Mucosa of descending colon (tissue), 3 donors: Measurements from ENCODE around the gene KDM4B. TPM values are rescaled to one million over a fixed set of nuclear protein-coding genes. Genes with fewer than 3 reads are reported as not detected.

Source experiments
- ATAC-seq: fragments of 200-7000 bp; cut with Tn5 transposase; one replicate; pipeline ENCODE4 v1.9.1; 2020; ENCODE audit warnings: mild to moderate bottlenecking, moderate library complexity
- DNase-seq, 3 donors: peaks; one replicate each; pipeline ENCODE4 v3.0.0-alpha.2; 2020
- H3K36me3 ChIP-seq: fragments of 200-600 bp; one replicate; pipeline ENCODE4 v1.8.0; 2021; ENCODE audit warnings: low read depth, mild to moderate bottlenecking
- H3K4me1 ChIP-seq: fragments of 200-600 bp; one replicate; pipeline ENCODE4 v1.8.0; 2021; ENCODE audit warnings: low read depth, mild to moderate bottlenecking
- H3K4me3 ChIP-seq: fragments of 200-600 bp; one replicate; pipeline ENCODE4 v1.8.0; 2021; ENCODE audit warnings: mild to moderate bottlenecking
- H3K9me3 ChIP-seq: fragments of 200-600 bp; one replicate; pipeline ENCODE4 v1.8.0; 2021; ENCODE audit warnings: mild to moderate bottlenecking
- CTCF ChIP-seq: fragments of 200-600 bp; IDR thresholded peaks from one replicate; pipeline ENCODE4 v1.8.0; 2022; ENCODE audit warnings: antibody characterized with exemption, mild to moderate bottlenecking
- intact Hi-C, 2 donors: fragments of 100-400 bp; cut with DNase I in 1 of 2; cut with micrococcal nuclease in 1 of 2; formaldehyde crosslinking; loops; one replicate each; pipeline versions ENCODE4 v1.11.0 to v1.11.1; 2022; cut with DNase I, micrococcal nuclease
- total RNA-seq, 3 donors: library from RNA; stranded (reverse); fragmentation: NEBNext Ultra II Directional in 2 of 3; extraction: Animal tissue kit (Norgen Biotek cat#: 25700) in 2 of 3; gene quantifications; one replicate each; pipeline versions ENCODE4 v1.2.1 to v1.2.4, GENCODE V29; 2021 to 2023
- donor health status: DM: no; HTN: no; CAD: no; lungs with moderate emphysema.
- donor health status: DM: no; HTN: no; CAD: no.
- donor health status: DM: no; HTN: yes; CAD: no.

The KDM4B gene
- total RNA-seq, 3 donors from 2014 or later = 42.7 to 53.8 (median 50.0) TPM

- no peak for DNase-seq
- peaks cover 8% of the 10 kb centered on the region for H3K36me3 ChIP-seq
- intact Hi-C loops = no loop called here
- no peak overlapping the region for H3K4me3 ChIP-seq
- H3K4me1 ChIP-seq = peaks cover 8% of the 10 kb centered on the region
- no peak for ATAC-seq
- no peaks in the 10 kb centered on the region for H3K9me3 ChIP-seq
- TF ChIP-seq CTCF = no peak
These were observed 72.4 kb downstream of the KDM4B start for GRCh38 chr19:5041168-5041912.

GRCh38 chr19:5041913-5042187, 72.9 kb downstream of the KDM4B start:
- Histone ChIP-seq H3K9me3 (no peaks in the 10 kb centered on the region), H3K36me3 (peaks cover 8% of the 10 kb centered on the region), H3K4me1 (peaks cover 12% of the 10 kb centered on the region), H3K4me3 (no peak overlapping the region)
- ATAC-seq (no peak), DNase-seq (no peak)
- intact Hi-C loops = no loop called here
- no peak for TF ChIP-seq CTCF

DNA sequence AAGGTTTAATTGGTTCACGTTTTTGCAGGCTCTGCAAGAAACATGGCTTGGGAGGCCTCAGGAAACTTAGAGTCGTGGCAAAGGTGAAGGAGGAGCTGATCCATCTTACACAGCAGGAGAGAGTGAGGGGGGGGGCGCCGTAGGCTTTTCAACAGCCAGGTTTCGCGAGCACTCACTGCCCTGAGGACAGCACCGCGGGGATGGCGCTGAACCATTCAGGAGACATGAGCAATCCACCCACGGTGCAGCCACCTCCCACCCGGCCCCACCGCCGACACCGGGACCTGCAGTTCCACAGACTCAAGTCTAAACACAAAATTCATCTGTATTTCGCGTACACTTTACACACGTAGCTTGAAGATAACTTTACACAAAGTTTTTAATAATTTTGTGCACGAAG, 73.6 kb downstream of the KDM4B start:
- H3K4me3 ChIP-seq = no peak overlapping the region
- H3K9me3 ChIP-seq = no peaks in the 10 kb centered on the region
- H3K36me3 ChIP-seq = peaks cover 8% of the 10 kb centered on the region
- ATAC-seq (no peak), DNase-seq (peak in 1 of 3 donors; percentile 43)
- no peak for TF ChIP-seq CTCF
- H3K4me1 ChIP-seq = peaks cover 19% of the 10 kb centered on the region
- intact Hi-C loops = no loop called here

DNA sequence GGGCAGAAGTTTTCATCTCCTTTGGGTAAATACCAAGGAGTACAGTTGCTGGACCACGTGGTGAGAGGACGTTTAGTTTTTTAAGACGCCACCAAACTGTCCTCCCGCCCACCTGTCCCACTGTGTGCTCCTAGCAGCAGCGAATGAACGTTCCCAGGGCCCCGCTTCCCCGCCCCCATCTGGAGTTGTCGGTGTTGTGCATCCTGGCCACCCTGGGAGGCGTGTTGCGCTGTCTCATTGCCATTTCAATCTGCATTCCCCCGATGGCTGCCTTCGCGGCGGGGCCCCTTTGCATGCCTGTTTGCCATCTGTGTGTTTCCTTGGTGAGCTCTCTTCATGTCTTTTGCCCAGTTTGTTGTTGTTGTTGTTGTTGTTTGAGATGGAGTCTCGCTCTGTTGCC, 76.1 kb downstream of the KDM4B start:
- intact Hi-C loops = no loop called here

GRCh38 chr19:5045956-5046338, 77.0 kb downstream of the KDM4B start:
- Histone ChIP-seq H3K4me1 (peaks cover 35% of the 10 kb centered on the region), H3K36me3 (no peaks in the 10 kb centered on the region), H3K9me3 (no peaks in the 10 kb centered on the region), H3K4me3 (no peak overlapping the region)
- no peak for TF ChIP-seq CTCF
- DNase-seq (no peak), ATAC-seq (peak; percentile 4)
- intact Hi-C loops = no loop called here

More for the DNA sequence above, 76.1 kb downstream of the KDM4B start:
- ATAC-seq (no peak), DNase-seq (no peak)
- Histone ChIP-seq H3K36me3 (peaks cover 4% of the 10 kb centered on the region), H3K9me3 (no peaks in the 10 kb centered on the region), H3K4me3 (no peak overlapping the region), H3K4me1 (peaks cover 35% of the 10 kb centered on the region)
- TF ChIP-seq CTCF = no peak
